Activated CD8-positive, alpha-beta T cell treated with anti-CD3 and anti-CD28 coated beads for 36 hours (primary cell): ENCODE data around the gene PAX8. TPM values are rescaled to one million over a fixed set of nuclear protein-coding genes. Genes with fewer than 3 reads are reported as not detected.
A peak's percentile ranks its signal among the peaks of the same experiment; 100 is the strongest.

Source experiments
- ATAC-seq: fragments of 200-7000 bp; cut with Tn5 transposase; one replicate; pipeline ENCODE4 v1.10.0; 2021; ENCODE audit warnings: mild to moderate bottlenecking, moderate library complexity
- CTCF ChIA-PET: fragments of 350-600 bp; sonication (Branson Sonifier 250); formaldehyde crosslinking; loops from one replicate; lab custom pipeline; 2021; ENCODE audit warnings: antibody characterized with exemption; lab: Charles Lee
- POLR2A ChIA-PET: fragments of 350-600 bp; sonication (Branson Sonifier 250); formaldehyde crosslinking; loops from one replicate; lab custom pipeline; 2021; ENCODE audit warnings: antibody characterized with exemption; lab: Charles Lee
- DNase-seq: peaks from one replicate; pipeline ENCODE4 v3.0.0-alpha.2; 2020
- H3K27ac Mint-ChIP-seq: one replicate; pipeline ENCODE4 v1.8.0; 2021; ENCODE audit warnings: mild to moderate bottlenecking, mixed read lengths
- H3K27me3 Mint-ChIP-seq: one replicate; pipeline ENCODE4 v1.8.0; 2021; ENCODE audit warnings: mixed read lengths
- H3K36me3 Mint-ChIP-seq: one replicate; pipeline ENCODE4 v1.8.0; 2021; ENCODE audit warnings: low read depth, mixed read lengths
- H3K4me1 Mint-ChIP-seq: one replicate; pipeline ENCODE4 v1.8.0; 2021; ENCODE audit warnings: low read depth, mixed read lengths
- H3K4me3 Mint-ChIP-seq: one replicate; pipeline ENCODE4 v1.8.0; 2021; ENCODE audit warnings: mild to moderate bottlenecking, moderate library complexity, mixed read lengths
- H3K9me3 Mint-ChIP-seq: one replicate; pipeline ENCODE4 v1.8.0; 2021; ENCODE audit warnings: mixed read lengths
- intact Hi-C: fragments of 100-400 bp; cut with micrococcal nuclease; formaldehyde crosslinking; loops from one replicate; pipeline ENCODE4 v1.10.0; 2022
- total RNA-seq, 2 experiments: library from RNA; stranded (reverse); gene quantifications; one replicate each; pipeline ENCODE4 v1.2.3, GENCODE V29; 2021
- TF ChIP-seq, protein P1 (sequence below): fragments of 200-600 bp; IDR thresholded peaks from one replicate; pipeline ENCODE4 v1.8.0; 2022; ENCODE audit warnings: antibody characterized with exemption, mild to moderate bottlenecking

Gene PAX8
- total RNA-seq, 2 experiments from 2014 or later: 0.43 to 0.63 TPM

DNA sequence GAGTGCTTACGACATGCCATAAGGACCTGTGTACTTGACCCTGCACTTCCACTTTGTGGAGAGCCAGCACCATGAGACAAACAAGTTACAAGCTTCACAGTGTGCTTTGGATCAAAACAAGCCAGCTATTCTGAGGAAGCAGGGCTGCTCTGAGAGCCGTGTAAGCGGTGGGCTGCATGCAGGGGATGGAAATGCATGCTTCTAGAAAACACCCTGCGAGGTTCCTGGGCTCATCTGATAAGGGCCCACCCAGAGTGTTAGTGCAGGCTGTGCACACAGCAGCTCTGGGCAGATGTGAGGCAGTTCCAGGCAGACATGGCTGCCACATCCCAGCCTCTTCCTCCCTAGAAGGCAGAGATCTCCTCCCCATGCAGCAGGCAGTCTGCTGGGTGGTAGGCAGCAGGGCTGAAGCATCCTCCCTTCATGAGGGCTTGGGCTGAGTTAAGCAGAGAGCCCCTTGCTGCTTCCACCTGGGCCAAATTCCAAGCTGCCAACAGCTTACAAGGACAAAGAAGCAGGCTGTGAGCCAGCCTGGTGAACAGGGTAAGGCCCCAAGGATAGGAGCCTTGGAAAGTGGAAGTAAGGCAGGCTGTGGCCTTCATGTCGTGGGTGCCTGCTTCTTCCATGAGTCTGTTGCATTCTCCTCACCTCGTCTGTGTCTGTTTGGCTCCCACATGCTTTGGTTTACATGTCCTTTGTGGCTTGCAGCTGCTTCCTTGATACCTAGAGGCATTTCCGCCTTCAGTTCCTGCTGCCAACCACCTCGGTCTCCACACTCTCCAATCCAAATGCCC lies 97.3 kb downstream of the PAX8 start:
- no peak for DNase-seq
- intact Hi-C loops: loop anchor here (5.0 kb wide), 1 partner anchor 44 kb away; no protein-coding TSS in a partner anchor
- H3K27ac Mint-ChIP-seq: peak overlapping the region; percentile 79
- ATAC-seq: peak; percentile 10
- CTCF ChIA-PET: interaction anchor here (1.0 to 4.6 kb wide), 10 partner anchors 10 to 103 kb away, joined by 3 to 82 read pairs (median 6); no protein-coding TSS in a partner anchor
- POLR2A ChIA-PET: interaction anchor here (0.9 to 3.0 kb wide), 10 partner anchors 9 to 75 kb away, joined by 3 to 16 read pairs (median 5); no protein-coding TSS in a partner anchor
- peaks cover 90% of the 10 kb centered on the region for H3K4me1 Mint-ChIP-seq
- no peaks in the 10 kb centered on the region for H3K9me3 Mint-ChIP-seq
- peak overlapping the region; percentile 84 for H3K4me3 Mint-ChIP-seq
- no peaks in the 10 kb centered on the region for H3K27me3 Mint-ChIP-seq
- H3K36me3 Mint-ChIP-seq: peaks cover 88% of the 10 kb centered on the region
- TF ChIP-seq, protein P1, sequence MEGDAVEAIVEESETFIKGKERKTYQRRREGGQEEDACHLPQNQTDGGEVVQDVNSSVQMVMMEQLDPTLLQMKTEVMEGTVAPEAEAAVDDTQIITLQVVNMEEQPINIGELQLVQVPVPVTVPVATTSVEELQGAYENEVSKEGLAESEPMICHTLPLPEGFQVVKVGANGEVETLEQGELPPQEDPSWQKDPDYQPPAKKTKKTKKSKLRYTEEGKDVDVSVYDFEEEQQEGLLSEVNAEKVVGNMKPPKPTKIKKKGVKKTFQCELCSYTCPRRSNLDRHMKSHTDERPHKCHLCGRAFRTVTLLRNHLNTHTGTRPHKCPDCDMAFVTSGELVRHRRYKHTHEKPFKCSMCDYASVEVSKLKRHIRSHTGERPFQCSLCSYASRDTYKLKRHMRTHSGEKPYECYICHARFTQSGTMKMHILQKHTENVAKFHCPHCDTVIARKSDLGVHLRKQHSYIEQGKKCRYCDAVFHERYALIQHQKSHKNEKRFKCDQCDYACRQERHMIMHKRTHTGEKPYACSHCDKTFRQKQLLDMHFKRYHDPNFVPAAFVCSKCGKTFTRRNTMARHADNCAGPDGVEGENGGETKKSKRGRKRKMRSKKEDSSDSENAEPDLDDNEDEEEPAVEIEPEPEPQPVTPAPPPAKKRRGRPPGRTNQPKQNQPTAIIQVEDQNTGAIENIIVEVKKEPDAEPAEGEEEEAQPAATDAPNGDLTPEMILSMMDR: no peak

DNA sequence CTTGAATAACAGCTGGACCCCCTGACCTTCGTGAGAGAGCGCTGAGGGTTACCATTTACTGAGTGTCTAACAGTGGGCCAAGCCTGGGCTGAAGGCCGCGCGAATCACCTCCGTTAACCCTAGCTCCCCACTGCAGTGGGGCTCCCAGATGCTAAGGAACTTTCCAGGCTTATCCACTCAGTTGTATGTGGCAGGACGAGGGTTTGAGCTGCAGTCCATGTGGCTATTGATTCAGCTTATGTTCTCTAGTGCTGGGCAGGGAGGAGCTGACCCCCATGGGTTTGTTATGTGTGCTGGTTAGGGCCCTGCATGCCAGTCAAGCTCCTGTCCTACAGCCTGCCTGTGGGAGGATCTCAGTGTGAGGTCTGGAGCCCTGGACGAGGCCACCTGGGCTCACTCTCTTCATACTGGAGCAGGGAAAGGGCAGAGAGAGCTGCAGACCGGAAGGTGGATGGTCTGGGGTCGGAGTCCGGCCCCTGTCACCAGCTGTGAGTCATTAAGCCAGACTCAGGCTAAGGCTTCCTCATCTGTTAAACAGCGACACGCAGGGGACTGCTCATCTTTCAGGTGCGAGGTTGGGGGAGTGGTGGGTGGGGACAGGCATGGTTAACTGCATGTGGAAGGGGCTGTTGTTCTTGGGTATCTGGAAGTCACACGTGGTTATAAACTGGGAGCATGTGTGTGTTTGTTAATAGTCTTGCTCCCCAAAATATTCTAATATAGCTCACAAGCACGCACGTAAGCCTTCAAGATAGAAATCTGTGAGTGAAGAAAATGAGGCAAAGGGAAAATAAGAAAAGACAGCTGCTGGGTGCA lies 98.4 kb downstream of the PAX8 start:
- Mint-ChIP-seq H3K27ac (peak overlapping the region; percentile 79), H3K27me3 (no peaks in the 10 kb centered on the region), H3K9me3 (no peaks in the 10 kb centered on the region), H3K4me1 (peaks cover 83% of the 10 kb centered on the region), H3K36me3 (peaks cover 88% of the 10 kb centered on the region), H3K4me3 (peak overlapping the region; percentile 84)
- intact Hi-C loops: loop anchor here (5.0 kb wide), 1 partner anchor 43 kb away; no protein-coding TSS in a partner anchor
- DNase-seq (peak; percentile 52), ATAC-seq (peak; percentile 40)
- ChIA-PET CTCF (interaction anchor here (0.9 to 4.6 kb wide), 15 partner anchors 9 to 190 kb away, joined by 3 to 82 read pairs (median 4); no protein-coding TSS in a partner anchor), POLR2A (interaction anchor here (0.6 to 3.0 kb wide), 13 partner anchors 8 to 82 kb away, joined by 3 to 16 read pairs (median 3); no protein-coding TSS in a partner anchor)
- TF ChIP-seq, protein P1: no peak

DNA sequence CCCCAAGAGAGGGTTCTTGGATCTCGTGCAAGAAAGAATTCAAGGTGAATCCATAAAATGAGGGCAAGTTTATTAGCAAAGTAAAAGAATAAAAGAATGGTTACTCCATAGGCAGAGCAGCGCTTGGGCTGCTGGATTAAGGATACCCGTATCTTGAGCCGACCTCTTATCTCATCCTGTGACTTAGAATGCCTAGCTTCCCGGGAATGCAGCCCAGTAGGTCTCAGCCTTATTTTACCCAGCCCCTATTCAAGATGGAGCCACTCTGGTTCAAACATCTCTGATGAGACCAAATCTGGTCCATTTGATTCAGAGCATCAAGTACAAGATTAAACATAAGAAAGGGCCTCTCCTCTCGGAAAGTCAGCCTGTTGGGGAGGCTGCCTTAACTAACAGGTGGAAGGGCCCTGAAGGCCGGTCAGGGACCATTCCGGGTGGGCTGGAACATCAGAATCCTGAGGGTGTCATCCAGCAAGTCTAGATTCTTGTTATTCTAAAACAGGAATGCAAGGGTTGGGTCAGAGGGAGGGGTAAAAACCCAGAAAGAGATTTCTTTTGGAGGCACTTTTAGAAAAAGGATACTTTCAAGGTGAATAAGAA lies 99.2 kb downstream of the PAX8 start:
- H3K4me1 Mint-ChIP-seq: peaks cover 78% of the 10 kb centered on the region
- H3K9me3 Mint-ChIP-seq: no peaks in the 10 kb centered on the region
- no peaks in the 10 kb centered on the region for H3K27me3 Mint-ChIP-seq
- no peak for DNase-seq
- POLR2A ChIA-PET: interaction anchor here (0.6 to 3.0 kb wide), 5 partner anchors 8 to 81 kb away, joined by 3 to 16 read pairs (median 3); no protein-coding TSS in a partner anchor
- H3K36me3 Mint-ChIP-seq: peaks cover 89% of the 10 kb centered on the region
- TF ChIP-seq, protein P1: no peak
- intact Hi-C loops: loop anchor here (5.0 kb wide), 1 partner anchor 42 kb away; no protein-coding TSS in a partner anchor
- CTCF ChIA-PET: interaction anchor here (0.9 to 4.6 kb wide), 11 partner anchors 8 to 101 kb away, joined by 3 to 82 read pairs (median 6); no protein-coding TSS in a partner anchor
- ATAC-seq: no peak
- peak overlapping the region; percentile 84 for H3K4me3 Mint-ChIP-seq
- peak overlapping the region; percentile 79 for H3K27ac Mint-ChIP-seq

DNA sequence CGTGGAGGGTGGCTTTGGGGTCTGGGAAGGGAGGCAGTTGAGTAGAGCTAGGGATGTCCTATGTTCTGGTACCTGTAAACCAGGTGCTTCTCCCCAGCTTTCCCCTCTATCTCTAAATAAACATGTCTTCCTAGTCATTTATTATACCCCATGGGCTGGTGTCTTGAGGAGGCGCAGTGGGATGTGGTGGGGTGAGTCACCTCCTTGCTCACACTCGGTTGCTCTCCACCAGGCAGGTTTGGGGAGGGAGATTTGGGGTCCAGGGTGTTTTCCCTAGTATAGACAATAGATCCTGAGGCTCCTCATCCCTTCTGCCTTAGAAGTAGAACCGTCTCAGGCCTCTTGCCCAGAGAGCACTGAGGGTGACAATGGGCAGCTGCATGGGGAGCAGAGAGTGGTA lies 99.8 kb downstream of the PAX8 start:
- intact Hi-C loops: no loop called here
- H3K36me3 Mint-ChIP-seq: peaks cover 92% of the 10 kb centered on the region

More for the DNA sequence above, 99.8 kb downstream of the PAX8 start:
- Mint-ChIP-seq H3K27me3 (no peaks in the 10 kb centered on the region), H3K4me1 (peaks cover 76% of the 10 kb centered on the region), H3K9me3 (no peaks in the 10 kb centered on the region), H3K27ac (peak overlapping the region; percentile 79), H3K4me3 (peak overlapping the region; percentile 84)
- POLR2A ChIA-PET: no interaction called here
- TF ChIP-seq, protein P1: no peak
- ATAC-seq: peak; percentile 47
- DNase-seq: peak; percentile 85
- CTCF ChIA-PET: interaction anchor here (2.8 to 4.6 kb wide), 2 partner anchors 25 to 41 kb away, joined by 8 to 82 read pairs; no protein-coding TSS in a partner anchor
